GM04504 (cell line): Measurements from ENCODE around the gene ARMC12.
"Not testable (repeated sequence)": the region's sequence is repeated elsewhere in the genome, so short reads cannot be mapped to it uniquely, and the experiment has no call there.

Experiments used
- DNase-seq: peaks from one replicate; pipeline ENCODE4 v3.0.0-alpha.2; 2012; ENCODE audit warnings: low read depth

ARMC12 gene

GRCh38 chr6:35736982-35737412, at the start of gene ARMC12:
TSS of gene ARMC12 (plus strand) at chr6:35737032. CDS start at chr6:35737109, 77 bp downstream.
- no peak for DNase-seq

- no peak for DNase-seq
These were observed 48.9 kb upstream of the ARMC12 start for GRCh38 chr6:35687658-35688604.

- DNase-seq = peak; percentile 58
These were observed 48.1 kb upstream of the ARMC12 start, which contains the start of gene FKBP5 for GRCh38 chr6:35688605-35689322. TSS of gene FKBP5 (minus strand) at chr6:35688915. CDS start at chr6:35642824, 46,091 bp downstream.

GRCh38 chr6:35690006-35690405, 46.8 kb upstream of the ARMC12 start:
- DNase-seq = not testable (repeated sequence)

- no peak for DNase-seq
These were observed 46.3 kb upstream of the ARMC12 start for GRCh38 chr6:35690484-35690883.

GRCh38 chr6:35691027-35691824, 45.6 kb upstream of the ARMC12 start:
- DNase-seq = peak; percentile 22

GRCh38 chr6:35694462-35694861, 42.4 kb upstream of the ARMC12 start:
- no peak for DNase-seq

- DNase-seq = not testable (repeated sequence)
These were observed 38.4 kb upstream of the ARMC12 start for GRCh38 chr6:35698430-35698829.

- no peak for DNase-seq
These were observed 38.0 kb upstream of the ARMC12 start for GRCh38 chr6:35698858-35699257.

GRCh38 chr6:35703554-35703953, 33.3 kb upstream of the ARMC12 start:
- DNase-seq = no peak

- no peak for DNase-seq
These were observed 30.4 kb upstream of the ARMC12 start for GRCh38 chr6:35706468-35706867.

- no peak for DNase-seq
These were observed 29.0 kb upstream of the ARMC12 start for GRCh38 chr6:35707714-35708407.

- no peak for DNase-seq
These were observed 28.2 kb upstream of the ARMC12 start for GRCh38 chr6:35708585-35708984.

- no peak for DNase-seq
These were observed 26.5 kb upstream of the ARMC12 start for GRCh38 chr6:35710241-35710847.

GRCh38 chr6:35711731-35712130, 25.1 kb upstream of the ARMC12 start:
- no peak for DNase-seq

- no peak for DNase-seq
These were observed 23.6 kb upstream of the ARMC12 start for GRCh38 chr6:35713006-35713767.

- DNase-seq = no peak
These were observed 20.0 kb upstream of the ARMC12 start for GRCh38 chr6:35716798-35717197.

GRCh38 chr6:35717449-35718374, 19.1 kb upstream of the ARMC12 start:
- DNase-seq = no peak

GRCh38 chr6:35718375-35718736, 18.5 kb upstream of the ARMC12 start:
- DNase-seq = no peak
